GM12892 (cell line): ENCODE results near the gene PROM2.

ENCODE experiments used
- POLR2A ChIP-seq: IDR thresholded peaks from 2 replicates; pipeline ENCODE4 v1.6.1; 2011; ENCODE audit warnings: low read depth, low read length, control low read depth
- POLR2AphosphoS5 ChIP-seq: IDR thresholded peaks from 2 replicates; pipeline ENCODE4 v1.6.1; 2011; ENCODE audit warnings: low read depth, low read length, control low read depth
- TAF1 ChIP-seq: IDR thresholded peaks from 2 replicates; pipeline ENCODE4 v1.6.1; 2011; ENCODE audit warnings: low read depth, mild to moderate bottlenecking, control low read depth, low read length, borderline replicate concordance

DNA sequence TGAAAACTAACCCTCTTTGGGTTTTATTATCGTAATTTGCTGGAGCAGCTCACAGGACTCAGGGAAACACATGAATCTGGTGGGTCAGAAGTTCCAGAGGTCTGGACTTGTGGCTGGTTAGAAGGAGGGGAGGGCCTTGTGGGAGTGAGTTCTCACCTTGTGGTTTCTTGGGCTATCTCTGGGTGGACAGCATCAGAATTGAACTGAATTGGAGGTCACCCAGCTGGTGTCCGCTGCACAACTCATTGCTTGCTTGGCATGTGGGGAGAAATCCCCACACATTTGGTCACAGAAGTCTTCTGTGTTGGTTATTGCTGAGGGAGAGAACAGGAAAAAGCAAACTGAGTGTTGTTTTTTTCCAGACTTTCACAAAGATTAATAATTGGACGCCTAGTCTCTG lies 39.4 kb upstream of the PROM2 start:
- TF ChIP-seq POLR2AphosphoS5 = no peak
- TF ChIP-seq POLR2A = no peak
- TF ChIP-seq TAF1 = no peak
